Measurements from ENCODE around the gene URAD. TPM values are rescaled to one million over a fixed set of nuclear protein-coding genes. Genes with fewer than 3 reads are reported as not detected.

The URAD gene
- total RNA-seq, 2 experiments from 2014 or later, result not detected

GRCh38 chr13:27975564-27976361 lies 12.7 kb downstream of the URAD start:
- no peaks in the 10 kb centered on the region for H3K36me3 Mint-ChIP-seq
- POLR2A ChIA-PET, result no interaction called here
- H3K9me3 Mint-ChIP-seq, result no peaks in the 10 kb centered on the region
- CTCF ChIA-PET, result interaction anchor here (0.9 to 1.6 kb wide), 7 partner anchors 18 to 616 kb away, joined by 3 to 6 read pairs (median 5); no protein-coding TSS in a partner anchor
- peaks cover 26% of the 10 kb centered on the region for H3K4me1 Mint-ChIP-seq (ENCODE audit: low read depth)
- intact Hi-C loops (cut with micrococcal nuclease), result loop anchor here (2.0 to 5.0 kb wide), 2 partner anchors 53 to 183 kb away; partner anchors contain the start of gene GSX1
- H3K27me3 Mint-ChIP-seq, result peaks cover 80% of the 10 kb centered on the region
- H3K4me3 Mint-ChIP-seq, result no peak overlapping the region
- no peak for DNase-seq
- peak overlapping the region; percentile 33 for H3K27ac Mint-ChIP-seq

GRCh38 chr13:27973961-27974662 lies 14.4 kb downstream of the URAD start:
- H3K9me3 Mint-ChIP-seq, result no peaks in the 10 kb centered on the region
- ChIA-PET POLR2A (no interaction called here), CTCF (no interaction called here)
- H3K4me1 Mint-ChIP-seq (ENCODE audit: low read depth), result peaks cover 26% of the 10 kb centered on the region
- H3K4me3 Mint-ChIP-seq, result no peak overlapping the region
- intact Hi-C loops (cut with micrococcal nuclease), result no loop called here
- no peak overlapping the region for H3K27ac Mint-ChIP-seq
- no peak for DNase-seq
- peaks cover 83% of the 10 kb centered on the region for H3K27me3 Mint-ChIP-seq
- no peaks in the 10 kb centered on the region for H3K36me3 Mint-ChIP-seq

GRCh38 chr13:27973291-27973690 lies 15.2 kb downstream of the URAD start:
- ChIA-PET CTCF (interaction anchor here (2.6 kb wide), 1 partner anchor 147 kb away, joined by 6 read pairs; no protein-coding TSS in a partner anchor), POLR2A (no interaction called here)
- peaks cover 78% of the 10 kb centered on the region for H3K27me3 Mint-ChIP-seq
- intact Hi-C loops (cut with micrococcal nuclease), result no loop called here
- no peak for DNase-seq
- H3K4me3 Mint-ChIP-seq, result no peak overlapping the region
- H3K9me3 Mint-ChIP-seq, result no peaks in the 10 kb centered on the region
- H3K36me3 Mint-ChIP-seq, result no peaks in the 10 kb centered on the region
- no peak overlapping the region for H3K27ac Mint-ChIP-seq
- H3K4me1 Mint-ChIP-seq (ENCODE audit: low read depth), result peaks cover 21% of the 10 kb centered on the region

- Mint-ChIP-seq H3K27me3 (peaks cover 82% of the 10 kb centered on the region), H3K4me3 (no peak overlapping the region), H3K36me3 (no peaks in the 10 kb centered on the region), H3K4me1 (ENCODE audit: low read depth) (peaks cover 24% of the 10 kb centered on the region), H3K9me3 (no peaks in the 10 kb centered on the region), H3K27ac (no peak overlapping the region)
- DNase-seq, result no peak
- ChIA-PET CTCF (interaction anchor here (2.6 kb wide), 1 partner anchor 146 kb away, joined by 6 read pairs; no protein-coding TSS in a partner anchor), POLR2A (no interaction called here)
- intact Hi-C loops (cut with micrococcal nuclease), result no loop called here
These were observed 16.0 kb downstream of the URAD start for GRCh38 chr13:27972478-27972820.

- intact Hi-C loops (cut with micrococcal nuclease), result no loop called here
- peaks cover 82% of the 10 kb centered on the region for H3K27me3 Mint-ChIP-seq
- H3K9me3 Mint-ChIP-seq, result no peaks in the 10 kb centered on the region
- no peak overlapping the region for H3K27ac Mint-ChIP-seq
- DNase-seq, result no peak
- ChIA-PET CTCF (interaction anchor here (0.7 to 2.6 kb wide), 4 partner anchors 10 to 145 kb away, joined by 3 to 6 read pairs (median 4); no protein-coding TSS in a partner anchor), POLR2A (no interaction called here)
- no peaks in the 10 kb centered on the region for H3K36me3 Mint-ChIP-seq
- peaks cover 27% of the 10 kb centered on the region for H3K4me1 Mint-ChIP-seq (ENCODE audit: low read depth)
- H3K4me3 Mint-ChIP-seq, result no peak overlapping the region
These were observed 16.6 kb downstream of the URAD start for GRCh38 chr13:27971776-27972477.

GRCh38 chr13:27971236-27971645 lies 17.3 kb downstream of the URAD start:
- ChIA-PET CTCF (interaction anchor here (0.7 to 2.6 kb wide), 5 partner anchors 9 to 145 kb away, joined by 3 to 11 read pairs (median 5); no protein-coding TSS in a partner anchor), POLR2A (no interaction called here)
- no peak overlapping the region for H3K4me3 Mint-ChIP-seq
- H3K9me3 Mint-ChIP-seq, result no peaks in the 10 kb centered on the region
- H3K4me1 Mint-ChIP-seq (ENCODE audit: low read depth), result peaks cover 30% of the 10 kb centered on the region
- no peaks in the 10 kb centered on the region for H3K36me3 Mint-ChIP-seq
- no peak for DNase-seq
- no peak overlapping the region for H3K27ac Mint-ChIP-seq
- intact Hi-C loops (cut with micrococcal nuclease), result no loop called here
- peaks cover 80% of the 10 kb centered on the region for H3K27me3 Mint-ChIP-seq

- Mint-ChIP-seq H3K4me1 (ENCODE audit: low read depth) (peaks cover 31% of the 10 kb centered on the region), H3K9me3 (no peaks in the 10 kb centered on the region), H3K27me3 (peaks cover 80% of the 10 kb centered on the region), H3K27ac (no peak overlapping the region), H3K4me3 (no peak overlapping the region), H3K36me3 (no peaks in the 10 kb centered on the region)
- intact Hi-C loops (cut with micrococcal nuclease), result no loop called here
- CTCF ChIA-PET, result interaction anchor here (0.6 to 2.6 kb wide), 8 partner anchors 9 to 144 kb away, joined by 3 to 11 read pairs (median 4); no protein-coding TSS in a partner anchor
- no peak for DNase-seq
- POLR2A ChIA-PET, result interaction anchor here (0.8 kb wide), 1 partner anchor 49 kb away, joined by 3 read pairs; no protein-coding TSS in a partner anchor
These were observed 17.9 kb downstream of the URAD start for GRCh38 chr13:27970382-27971235.

GRCh38 chr13:27969866-27970229 lies 18.6 kb downstream of the URAD start:
- intact Hi-C loops (cut with micrococcal nuclease), result loop anchor here (2.0 kb wide), 1 partner anchor 47 kb away; no protein-coding TSS in a partner anchor
- CTCF ChIA-PET, result interaction anchor here (0.6 to 2.5 kb wide), 5 partner anchors 11 to 144 kb away, joined by 3 to 11 read pairs (median 4); no protein-coding TSS in a partner anchor
- Mint-ChIP-seq H3K4me1 (ENCODE audit: low read depth) (peaks cover 26% of the 10 kb centered on the region), H3K27ac (no peak overlapping the region), H3K9me3 (no peaks in the 10 kb centered on the region), H3K4me3 (no peak overlapping the region), H3K27me3 (peaks cover 80% of the 10 kb centered on the region), H3K36me3 (no peaks in the 10 kb centered on the region)
- no peak for DNase-seq
- POLR2A ChIA-PET, result interaction anchor here (0.8 kb wide), 1 partner anchor 48 kb away, joined by 3 read pairs; no protein-coding TSS in a partner anchor

GRCh38 chr13:27969082-27969865 lies 19.2 kb downstream of the URAD start, which contains the start of gene CDX2:
TSS of gene CDX2 (minus strand) at chr13:27969315. CDS start at chr13:27969006, 309 bp downstream.
- peaks cover 76% of the 10 kb centered on the region for H3K27me3 Mint-ChIP-seq
- no peaks in the 10 kb centered on the region for H3K36me3 Mint-ChIP-seq
- H3K4me3 Mint-ChIP-seq, result no peak within 1 kb of the TSS
- no peak for DNase-seq
- ChIA-PET CTCF (interaction anchor here (1.0 to 2.5 kb wide), 4 partner anchors 10 to 143 kb away, joined by 3 to 11 read pairs (median 7); no protein-coding TSS in a partner anchor), POLR2A (interaction anchor here (0.8 kb wide), 1 partner anchor 48 kb away, joined by 3 read pairs; no protein-coding TSS in a partner anchor)
- H3K27ac Mint-ChIP-seq, result no peak within 1 kb of the TSS
- H3K4me1 Mint-ChIP-seq (ENCODE audit: low read depth), result peaks cover 26% of the 10 kb centered on the region
- intact Hi-C loops (cut with micrococcal nuclease), result loop anchor here (2.0 kb wide), 1 partner anchor 46 kb away; no protein-coding TSS in a partner anchor
- H3K9me3 Mint-ChIP-seq, result no peaks in the 10 kb centered on the region

- ChIA-PET CTCF (interaction anchor here (1.0 to 2.5 kb wide), 6 partner anchors 9 to 142 kb away, joined by 3 to 11 read pairs (median 5); no protein-coding TSS in a partner anchor), POLR2A (no interaction called here)
- H3K27ac Mint-ChIP-seq, result no peak overlapping the region
- intact Hi-C loops (cut with micrococcal nuclease), result loop anchor here (2.0 kb wide), 1 partner anchor 46 kb away; no protein-coding TSS in a partner anchor
- H3K4me1 Mint-ChIP-seq (ENCODE audit: low read depth), result peaks cover 26% of the 10 kb centered on the region
- H3K36me3 Mint-ChIP-seq, result no peaks in the 10 kb centered on the region
- no peaks in the 10 kb centered on the region for H3K9me3 Mint-ChIP-seq
- DNase-seq, result no peak
- no peak overlapping the region for H3K4me3 Mint-ChIP-seq
- peaks cover 71% of the 10 kb centered on the region for H3K27me3 Mint-ChIP-seq
These were observed 20.0 kb downstream of the URAD start for GRCh38 chr13:27968316-27969081.

Measured in activated CD4-positive, alpha-beta memory T cell treated with anti-CD3 and anti-CD28 coated beads for 36 hours (primary cell).